Breast epithelium (tissue), 3 donors: ENCODE data around the gene TYW3.

Experiments
- POLR2A ChIP-seq: fragments of 450-650 bp; IDR thresholded peaks from one replicate; pipeline ENCODE4 v1.6.1; 2016; ENCODE audit warnings: antibody characterized with exemption, mild to moderate bottlenecking, moderate library complexity
- POLR2AphosphoS5 ChIP-seq, 3 donors: sonication (generic); formaldehyde crosslinking; IDR thresholded peaks; one replicate each; pipeline ENCODE4 v1.6.1; 2017; ENCODE audit warnings: antibody characterized with exemption in 3 of 3
- TF ChIP-seq, protein P1 (sequence below), 3 donors: fragments of 450-650 bp; IDR thresholded peaks; one replicate each; pipeline ENCODE4 v1.5.1; 2016 to 2017; ENCODE audit warnings: antibody characterized with exemption in 3 of 3, mild to moderate bottlenecking in 3 of 3, moderate library complexity in 3 of 3

DNA sequence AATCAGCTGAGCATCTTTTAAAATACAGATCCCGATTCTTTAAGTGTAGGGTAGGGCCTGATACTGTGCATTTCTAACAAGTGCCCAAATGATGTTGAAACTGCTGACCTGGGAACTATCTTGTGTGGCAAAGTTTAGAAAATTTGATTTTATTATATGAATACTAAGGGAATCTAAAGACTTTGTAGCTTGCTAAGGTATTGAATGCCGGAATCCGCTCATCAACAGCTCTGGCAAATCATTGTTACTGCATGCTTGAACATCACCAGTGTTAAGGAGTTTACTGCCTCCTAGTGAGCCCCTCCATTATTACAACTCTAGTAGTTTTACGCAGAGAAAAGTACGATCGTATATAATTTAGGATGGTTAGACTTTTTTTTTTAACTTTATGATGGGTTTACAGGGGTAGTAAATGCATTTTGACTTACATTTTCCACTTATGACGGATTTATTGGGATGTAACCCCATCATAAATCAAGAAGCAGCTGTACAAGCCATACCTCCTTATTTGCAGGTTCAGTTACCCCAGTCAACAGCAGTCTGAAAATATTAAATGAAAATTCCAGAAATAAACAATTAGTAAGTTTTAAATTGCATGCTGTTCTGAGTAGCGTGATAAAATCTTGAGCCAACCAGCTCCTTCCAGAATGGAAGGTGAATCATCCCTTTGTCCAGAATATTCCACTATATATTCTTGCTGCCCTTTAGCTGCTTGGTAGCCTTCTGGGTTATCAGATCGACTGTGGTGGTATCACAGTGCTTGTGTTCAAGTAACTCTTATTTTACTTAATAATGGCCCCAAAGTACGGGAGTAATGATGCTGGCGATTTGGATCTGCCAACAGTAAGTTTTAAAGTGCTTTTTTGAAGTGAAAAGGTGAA is 892 bp downstream of the TYW3 start:
- TF ChIP-seq POLR2AphosphoS5 (IDR thresholded peaks at IDR 0.05) (no peak), POLR2A (no peak)
- TF ChIP-seq, protein P1, sequence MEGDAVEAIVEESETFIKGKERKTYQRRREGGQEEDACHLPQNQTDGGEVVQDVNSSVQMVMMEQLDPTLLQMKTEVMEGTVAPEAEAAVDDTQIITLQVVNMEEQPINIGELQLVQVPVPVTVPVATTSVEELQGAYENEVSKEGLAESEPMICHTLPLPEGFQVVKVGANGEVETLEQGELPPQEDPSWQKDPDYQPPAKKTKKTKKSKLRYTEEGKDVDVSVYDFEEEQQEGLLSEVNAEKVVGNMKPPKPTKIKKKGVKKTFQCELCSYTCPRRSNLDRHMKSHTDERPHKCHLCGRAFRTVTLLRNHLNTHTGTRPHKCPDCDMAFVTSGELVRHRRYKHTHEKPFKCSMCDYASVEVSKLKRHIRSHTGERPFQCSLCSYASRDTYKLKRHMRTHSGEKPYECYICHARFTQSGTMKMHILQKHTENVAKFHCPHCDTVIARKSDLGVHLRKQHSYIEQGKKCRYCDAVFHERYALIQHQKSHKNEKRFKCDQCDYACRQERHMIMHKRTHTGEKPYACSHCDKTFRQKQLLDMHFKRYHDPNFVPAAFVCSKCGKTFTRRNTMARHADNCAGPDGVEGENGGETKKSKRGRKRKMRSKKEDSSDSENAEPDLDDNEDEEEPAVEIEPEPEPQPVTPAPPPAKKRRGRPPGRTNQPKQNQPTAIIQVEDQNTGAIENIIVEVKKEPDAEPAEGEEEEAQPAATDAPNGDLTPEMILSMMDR (IDR thresholded peaks at IDR 0.05), result peak in 2 of 3 donors; percentile 40
